Smooth muscle cell of the coronary artery (primary cell): ENCODE measurements around the gene RARRES1. TPM values are rescaled to one million over a fixed set of nuclear protein-coding genes. Genes with fewer than 3 reads are reported as not detected.

Experiments
- total RNA-seq: library from RNA; depleted of rRNA; stranded (reverse); fragments of >200 nt; gene quantifications from 2 replicates; pipeline ENCODE4 v1.2.3, GENCODE V29; 2014; ENCODE audit warnings: low replicate concordance

Gene RARRES1, protein sequence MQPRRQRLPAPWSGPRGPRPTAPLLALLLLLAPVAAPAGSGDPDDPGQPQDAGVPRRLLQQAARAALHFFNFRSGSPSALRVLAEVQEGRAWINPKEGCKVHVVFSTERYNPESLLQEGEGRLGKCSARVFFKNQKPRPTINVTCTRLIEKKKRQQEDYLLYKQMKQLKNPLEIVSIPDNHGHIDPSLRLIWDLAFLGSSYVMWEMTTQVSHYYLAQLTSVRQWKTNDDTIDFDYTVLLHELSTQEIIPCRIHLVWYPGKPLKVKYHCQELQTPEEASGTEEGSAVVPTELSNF
- total RNA-seq, result 2.9 and 9.0 TPM in 2 replicates

DNA sequence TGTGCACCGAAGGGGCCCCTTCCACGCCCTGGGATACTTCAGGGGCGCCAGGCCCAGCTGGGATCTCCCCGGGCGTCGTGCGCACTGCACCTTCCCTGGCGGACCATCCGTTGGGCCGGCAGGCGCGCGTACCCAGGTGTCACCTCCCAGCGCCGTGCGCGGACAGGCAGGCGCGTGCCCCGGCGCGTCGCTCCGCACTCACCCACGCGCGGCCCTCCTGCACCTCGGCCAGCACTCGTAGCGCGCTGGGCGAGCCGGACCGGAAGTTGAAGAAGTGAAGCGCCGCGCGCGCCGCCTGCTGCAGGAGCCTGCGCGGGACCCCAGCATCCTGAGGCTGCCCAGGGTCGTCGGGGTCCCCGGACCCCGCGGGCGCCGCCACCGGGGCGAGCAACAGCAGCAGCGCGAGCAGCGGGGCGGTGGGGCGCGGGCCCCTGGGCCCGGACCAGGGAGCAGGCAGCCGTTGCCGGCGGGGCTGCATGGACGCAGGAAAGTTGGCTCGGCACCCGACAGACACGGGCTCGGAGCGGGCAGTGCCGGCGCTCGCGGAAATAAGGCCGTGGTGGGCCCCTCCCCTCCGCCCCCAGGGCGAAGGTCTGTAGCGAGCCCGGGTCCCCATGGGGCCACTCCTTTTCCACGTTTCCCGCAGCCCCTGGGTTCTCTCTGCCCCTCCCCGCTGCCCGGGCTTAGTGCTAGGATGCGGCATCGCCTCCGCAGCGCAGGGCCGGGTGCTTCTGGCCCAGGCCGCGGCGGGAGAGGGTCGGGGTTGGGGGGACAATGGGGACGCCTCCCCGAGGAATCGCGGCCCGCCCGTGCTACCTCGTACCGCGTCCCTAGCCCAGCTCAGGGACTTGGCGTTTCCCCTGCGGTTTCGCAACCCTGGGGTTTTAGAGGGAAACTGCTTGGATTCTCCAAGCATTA lies at the start of gene RARRES1:
Gene RARRES1 (minus strand): TSS at position 520 of the 918 bp plus-strand sequence. CDS start 42 bp downstream, at position 478.

DNA sequence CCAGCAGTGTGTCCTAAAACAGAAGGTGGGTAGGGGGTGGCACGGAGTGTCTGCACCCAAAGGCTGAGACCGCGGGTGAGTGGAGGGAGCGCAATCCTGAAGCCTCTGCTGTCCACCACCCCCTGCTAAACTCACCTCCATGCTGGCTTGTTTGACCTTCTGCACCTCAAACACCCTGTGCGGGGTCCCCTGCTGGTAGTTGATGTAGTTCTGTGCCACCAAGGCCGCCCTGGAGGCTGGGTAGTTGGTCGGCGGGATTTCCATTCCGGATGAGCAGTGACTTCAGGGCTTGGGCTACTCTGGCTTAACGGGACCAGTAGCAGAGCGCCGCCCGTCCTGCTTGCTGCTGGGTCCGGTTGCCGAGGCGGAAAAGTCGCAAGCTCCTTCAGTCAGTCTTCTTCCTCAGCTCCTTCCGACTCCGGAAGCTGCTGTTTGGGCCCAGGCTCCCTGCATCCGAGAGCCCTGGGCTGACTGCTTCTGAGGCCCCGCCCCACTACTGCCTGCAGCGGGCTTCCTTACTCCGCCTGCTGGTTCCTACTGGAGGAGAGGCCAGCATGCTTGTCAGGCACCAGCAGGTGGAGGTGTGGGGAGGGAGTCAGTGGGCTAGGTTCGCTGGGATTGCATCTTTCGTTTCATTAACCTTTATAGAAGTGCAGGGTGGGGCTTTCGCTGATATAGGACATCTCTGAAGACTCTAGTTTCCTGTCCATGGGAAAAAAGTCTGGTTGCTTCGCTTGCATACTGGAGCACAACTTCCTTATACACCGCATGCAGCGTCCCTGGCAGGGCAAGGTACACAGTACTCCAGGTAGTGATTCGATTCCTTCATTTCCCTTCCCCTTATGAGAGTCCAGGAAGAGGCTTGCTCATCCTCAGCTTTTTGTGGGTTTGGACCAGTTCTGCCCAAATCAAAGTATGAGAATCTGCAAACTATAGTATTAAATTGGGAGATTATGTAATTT lies 59.8 kb downstream of the RARRES1 start, which contains the start of gene LXN:
Gene LXN (minus strand): TSS at position 434 of the 962 bp plus-strand sequence. CDS start 170 bp downstream, at position 264.

Other genes starting within 250 kb of the RARRES1 start
- gene MLF1, start 161.3 kb downstream of the RARRES1 start, total RNA-seq, result 7.1 and 8.6 TPM in 2 replicates
- gene GFM1, start 87.9 kb downstream of the RARRES1 start, total RNA-seq, result 31.3 and 34.9 TPM in 2 replicates
- 16.0 and 46.9 TPM in 2 replicates for gene LXN, start 59.8 kb downstream of the RARRES1 start, total RNA-seq
- gene MFSD1, start 69.6 kb upstream of the RARRES1 start, total RNA-seq, result 72.2 and 86.1 TPM in 2 replicates